ENCODE data around the gene PRKCH. TPM values are rescaled to one million over a fixed set of nuclear protein-coding genes. Genes with fewer than 3 reads are reported as not detected.

The PRKCH gene
- total RNA-seq, 3 donors from 2014 or later = 12.3 to 15.4 (median 14.8) TPM

DNA sequence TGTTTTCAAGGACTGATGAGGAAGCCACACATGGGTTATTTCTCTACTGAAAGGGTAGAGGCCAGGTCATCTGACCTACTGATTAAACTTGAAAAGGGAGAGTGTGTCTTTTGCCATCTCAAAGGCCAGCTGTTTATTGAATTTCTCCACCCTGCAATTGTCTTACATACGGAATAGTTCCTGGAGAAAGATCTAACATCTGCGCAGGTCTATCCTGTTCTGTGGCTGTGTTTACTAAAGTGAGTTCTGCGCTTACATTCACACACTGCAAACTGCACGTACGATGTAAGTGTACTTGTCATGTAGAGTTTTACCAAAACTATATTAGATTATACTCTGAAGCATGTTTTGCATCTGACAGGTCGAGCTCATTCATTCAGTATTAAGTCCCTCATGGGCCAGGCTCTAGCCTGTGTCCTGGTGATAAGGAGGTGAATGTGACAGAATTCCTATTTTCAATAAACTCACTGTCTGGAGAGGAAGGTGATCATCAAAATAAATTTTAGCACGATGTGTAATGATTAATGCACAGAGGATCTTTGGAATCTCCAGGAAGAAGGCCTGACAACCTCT lies 96.6 kb downstream of the PRKCH start:
- TF ChIP-seq, protein P1, sequence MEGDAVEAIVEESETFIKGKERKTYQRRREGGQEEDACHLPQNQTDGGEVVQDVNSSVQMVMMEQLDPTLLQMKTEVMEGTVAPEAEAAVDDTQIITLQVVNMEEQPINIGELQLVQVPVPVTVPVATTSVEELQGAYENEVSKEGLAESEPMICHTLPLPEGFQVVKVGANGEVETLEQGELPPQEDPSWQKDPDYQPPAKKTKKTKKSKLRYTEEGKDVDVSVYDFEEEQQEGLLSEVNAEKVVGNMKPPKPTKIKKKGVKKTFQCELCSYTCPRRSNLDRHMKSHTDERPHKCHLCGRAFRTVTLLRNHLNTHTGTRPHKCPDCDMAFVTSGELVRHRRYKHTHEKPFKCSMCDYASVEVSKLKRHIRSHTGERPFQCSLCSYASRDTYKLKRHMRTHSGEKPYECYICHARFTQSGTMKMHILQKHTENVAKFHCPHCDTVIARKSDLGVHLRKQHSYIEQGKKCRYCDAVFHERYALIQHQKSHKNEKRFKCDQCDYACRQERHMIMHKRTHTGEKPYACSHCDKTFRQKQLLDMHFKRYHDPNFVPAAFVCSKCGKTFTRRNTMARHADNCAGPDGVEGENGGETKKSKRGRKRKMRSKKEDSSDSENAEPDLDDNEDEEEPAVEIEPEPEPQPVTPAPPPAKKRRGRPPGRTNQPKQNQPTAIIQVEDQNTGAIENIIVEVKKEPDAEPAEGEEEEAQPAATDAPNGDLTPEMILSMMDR (IDR thresholded peaks at IDR 0.05) = no peak
- H3K4me3 ChIP-seq = no peak overlapping the region
- H3K9me3 ChIP-seq = no peaks in the 10 kb centered on the region
- no peak for ATAC-seq
- no peak for DNase-seq
- intact Hi-C loops (cut with DNase I, micrococcal nuclease) = no loop called here
- no peaks in the 10 kb centered on the region for H3K36me3 ChIP-seq (ENCODE audit: low read depth)
- H3K4me1 ChIP-seq (ENCODE audit: low read depth) = no peaks in the 10 kb centered on the region

DNA sequence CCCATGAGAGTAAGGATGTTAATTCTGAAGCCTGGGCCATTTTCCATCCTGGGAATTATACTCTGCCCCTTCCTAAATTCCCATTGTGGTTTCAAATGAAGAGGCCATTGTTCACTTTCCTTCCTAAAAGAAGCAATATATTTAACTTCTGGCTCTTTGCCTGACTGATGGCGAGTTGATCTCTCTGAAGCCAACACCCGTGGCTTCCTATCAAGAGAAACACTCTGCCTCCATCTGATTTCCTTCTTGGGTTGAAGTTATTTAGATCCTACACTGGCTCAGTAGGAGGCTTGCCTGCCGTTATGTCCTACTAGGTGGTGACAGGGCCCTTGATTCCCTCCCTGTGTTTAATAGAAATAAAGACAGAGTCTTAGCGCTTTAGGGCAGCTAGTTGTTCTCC lies 97.4 kb downstream of the PRKCH start:
- Histone ChIP-seq H3K36me3 (ENCODE audit: low read depth) (no peaks in the 10 kb centered on the region), H3K4me3 (no peak overlapping the region), H3K9me3 (no peaks in the 10 kb centered on the region), H3K4me1 (ENCODE audit: low read depth) (no peaks in the 10 kb centered on the region)
- TF ChIP-seq, protein P1 (IDR thresholded peaks at IDR 0.05) = no peak
- DNase-seq (no peak), ATAC-seq (no peak)
- intact Hi-C loops (cut with DNase I, micrococcal nuclease) = no loop called here

DNA sequence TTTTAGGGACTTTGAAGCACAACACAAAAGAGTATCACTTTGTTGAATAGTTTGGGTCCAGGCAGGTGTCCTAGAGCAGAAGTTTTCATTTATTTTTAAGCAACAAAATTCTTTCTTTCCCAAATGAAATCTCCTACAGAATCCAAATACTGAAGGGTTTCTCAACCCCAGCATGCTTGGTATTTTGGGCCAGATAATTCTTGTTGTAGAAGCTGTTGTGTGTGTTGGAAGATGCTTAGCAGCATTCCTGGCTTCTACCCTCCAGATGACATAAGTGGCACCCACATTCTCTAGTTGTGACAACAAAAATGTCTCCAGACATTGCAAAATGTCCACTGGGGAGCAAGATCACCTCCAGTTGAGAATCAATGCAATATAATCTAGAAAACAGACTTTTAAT lies 97.8 kb downstream of the PRKCH start:
- no peak overlapping the region for H3K4me3 ChIP-seq
- H3K4me1 ChIP-seq (ENCODE audit: low read depth) = no peaks in the 10 kb centered on the region
- H3K36me3 ChIP-seq (ENCODE audit: low read depth) = no peaks in the 10 kb centered on the region
- no peak for ATAC-seq
- H3K9me3 ChIP-seq = no peaks in the 10 kb centered on the region
- no peak for DNase-seq
- TF ChIP-seq, protein P1 (IDR thresholded peaks at IDR 0.05) = no peak
- intact Hi-C loops (cut with DNase I, micrococcal nuclease) = no loop called here

DNA sequence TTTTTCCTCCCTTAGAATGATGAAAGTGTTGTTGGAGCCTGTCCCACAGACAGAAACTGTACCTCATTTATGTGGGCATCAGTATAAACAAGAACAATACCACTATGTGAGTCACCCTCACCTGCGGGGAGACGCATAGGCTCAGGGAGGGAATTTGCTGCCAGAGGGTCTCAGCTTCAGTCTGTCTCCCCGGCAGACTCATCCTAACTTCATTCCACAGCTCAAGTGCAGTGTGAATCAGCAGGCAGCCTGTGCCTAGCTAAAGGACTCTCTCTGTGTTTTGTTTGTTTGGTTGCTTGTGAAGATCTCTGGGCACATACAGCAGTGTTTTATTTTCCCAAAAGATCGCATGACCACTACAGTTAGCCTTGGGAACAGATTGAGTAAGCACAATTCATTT lies 98.9 kb downstream of the PRKCH start:
- intact Hi-C loops (cut with DNase I, micrococcal nuclease) = no loop called here
- Histone ChIP-seq H3K4me3 (no peak overlapping the region), H3K4me1 (ENCODE audit: low read depth) (no peaks in the 10 kb centered on the region), H3K36me3 (ENCODE audit: low read depth) (no peaks in the 10 kb centered on the region), H3K9me3 (no peaks in the 10 kb centered on the region)
- TF ChIP-seq, protein P1 (IDR thresholded peaks at IDR 0.05) = no peak
- DNase-seq (no peak), ATAC-seq (peak; percentile 9)

DNA sequence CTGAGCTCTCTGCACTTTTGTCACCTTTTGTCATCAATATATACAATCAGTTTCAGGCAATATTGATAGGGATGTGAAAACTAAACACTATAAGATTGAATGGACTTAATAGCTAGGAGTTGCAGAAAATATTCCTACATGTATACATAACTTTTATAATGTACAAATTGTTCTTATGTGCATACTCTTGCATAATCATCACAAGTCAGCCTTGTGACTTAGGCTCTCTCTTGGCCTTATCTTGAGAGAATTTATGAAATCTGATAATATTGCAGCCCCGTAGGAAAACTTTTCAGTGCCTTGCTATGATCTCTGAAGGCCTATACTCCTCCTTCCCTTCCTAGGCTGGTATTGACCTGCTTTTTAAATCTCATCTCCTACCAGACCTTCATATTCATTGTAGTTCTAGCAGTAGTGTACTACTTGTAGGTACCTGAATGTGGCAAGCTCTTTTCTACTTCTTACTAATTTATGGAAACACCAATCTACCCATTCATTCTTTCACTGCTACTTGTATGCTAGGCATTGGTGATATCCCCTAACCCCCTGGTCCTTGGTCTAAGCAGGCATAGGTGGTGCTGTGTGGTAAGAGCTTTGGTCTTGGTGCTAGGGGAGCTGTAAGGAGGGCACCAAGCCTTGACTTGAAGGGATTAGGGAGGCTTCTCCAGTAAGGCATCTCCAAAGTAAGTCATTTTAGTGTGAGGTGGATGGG lies 100.0 kb downstream of the PRKCH start:
- TF ChIP-seq, protein P1 (IDR thresholded peaks at IDR 0.05) = no peak
- DNase-seq = no peak
- no peaks in the 10 kb centered on the region for H3K36me3 ChIP-seq (ENCODE audit: low read depth)
- intact Hi-C loops (cut with DNase I, micrococcal nuclease) = no loop called here
- no peak for ATAC-seq
- no peaks in the 10 kb centered on the region for H3K4me1 ChIP-seq (ENCODE audit: low read depth)
- H3K9me3 ChIP-seq = no peaks in the 10 kb centered on the region
- H3K4me3 ChIP-seq = no peak overlapping the region
